Measurements from ENCODE around the gene MFSD6.

MFSD6 gene

DNA sequence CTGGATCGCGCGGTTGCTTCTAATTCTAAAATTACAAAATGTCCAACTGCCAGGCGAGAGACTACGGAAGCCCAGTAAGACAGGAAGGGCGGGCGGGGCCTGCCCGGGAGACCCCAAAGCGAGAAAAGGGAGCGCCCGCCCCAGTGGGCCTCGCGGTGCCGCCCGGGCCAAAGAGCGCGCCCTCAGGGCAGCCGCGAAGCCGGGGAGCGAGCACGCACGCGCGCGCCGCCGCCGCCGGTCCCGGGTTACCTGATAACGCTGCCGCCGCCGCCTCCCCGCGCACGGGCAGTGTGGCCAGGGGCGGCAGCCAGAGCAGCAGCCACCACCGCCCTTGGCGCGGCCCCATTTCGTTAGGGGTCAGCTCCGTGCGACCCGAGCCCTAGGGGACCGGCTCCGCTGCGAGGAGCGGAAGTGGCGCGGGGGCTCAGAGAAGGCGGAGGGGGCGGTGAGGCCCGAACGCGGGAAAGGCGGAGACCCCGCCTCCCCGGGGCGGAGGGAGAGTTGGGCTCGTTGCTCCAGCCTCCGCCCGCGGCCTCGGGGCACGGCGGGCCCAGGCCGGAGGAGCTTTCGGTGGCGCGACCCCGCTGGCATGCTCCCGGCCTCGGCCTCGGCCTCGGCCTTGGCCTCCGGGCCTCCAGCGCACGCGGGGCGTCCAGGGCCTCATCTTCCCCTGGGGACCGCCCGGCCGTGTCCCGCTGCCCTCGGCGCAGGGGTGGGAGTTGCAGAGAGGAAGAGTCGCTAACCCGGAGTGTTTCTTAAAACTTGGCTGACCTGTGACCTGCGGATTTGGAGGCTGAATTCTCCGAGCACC, 126.4 kb downstream of the MFSD6 start, which contains the start of gene NEMP2:
Gene NEMP2, minus strand, starts transcription at position 413 of the 811 bp plus-strand sequence. Its CDS starts 67 bp downstream, at position 346.
- DNase-seq = peak; percentile 56 to 83 (median 73)

GRCh38 chr2:190535121-190535439, 126.9 kb downstream of the MFSD6 start:
- no peak for DNase-seq

DNA sequence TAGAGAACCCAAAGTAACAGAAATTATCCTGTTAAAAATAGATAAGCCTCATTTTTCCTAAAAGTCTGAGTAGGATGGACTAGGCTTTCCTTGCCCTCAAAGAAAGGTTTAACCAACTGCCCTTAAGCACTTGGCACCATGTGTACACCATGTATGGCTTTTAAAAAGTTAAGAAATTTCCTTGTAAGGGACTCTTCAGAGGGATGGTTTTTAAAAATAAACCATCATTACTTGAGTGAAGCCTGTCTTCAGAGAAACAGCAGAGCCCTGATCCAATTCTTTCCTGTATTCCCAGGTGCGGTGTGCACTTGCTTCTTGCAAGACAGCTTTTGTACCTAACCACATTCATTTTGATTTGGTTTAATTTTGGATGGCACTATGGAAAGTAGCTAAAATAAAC, 127.4 kb downstream of the MFSD6 start:
- no peak for DNase-seq

DNA sequence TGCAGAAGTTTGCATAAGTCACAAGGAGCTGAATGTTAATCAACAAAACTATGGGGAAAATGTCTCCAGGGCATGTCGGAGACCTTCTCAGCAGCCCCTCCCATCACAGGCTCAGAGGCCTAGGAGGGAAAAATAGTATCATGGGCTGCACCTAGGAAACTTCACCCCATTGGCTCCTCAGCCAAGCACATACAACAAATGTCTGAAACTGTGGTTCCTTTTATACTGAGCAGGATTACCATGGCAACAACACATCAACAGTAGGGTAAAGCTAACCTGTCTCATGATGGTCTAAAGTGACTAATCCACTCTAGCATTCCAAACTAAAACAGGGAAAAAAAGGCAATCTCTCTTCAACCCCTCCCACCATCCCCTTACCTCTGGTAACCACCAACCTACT, 129.6 kb downstream of the MFSD6 start:
- no peak for DNase-seq

DNA sequence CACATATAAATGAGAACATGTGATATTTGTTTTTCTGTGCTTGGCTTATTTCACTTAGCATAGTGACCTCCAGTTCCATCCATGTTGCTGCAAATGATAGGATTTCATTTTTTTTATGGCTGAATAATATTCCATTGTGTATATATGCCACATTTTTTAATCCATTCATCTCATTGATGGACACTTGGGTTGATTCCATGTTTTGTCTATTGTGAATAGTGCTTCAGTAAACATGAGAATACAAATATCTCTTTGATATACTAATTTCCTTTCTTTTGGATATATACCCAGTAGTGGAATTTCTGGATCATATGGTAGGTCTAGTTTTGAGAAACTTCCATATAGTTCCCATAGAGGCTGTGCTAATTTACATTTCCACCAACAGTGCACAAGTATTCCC, 130.0 kb downstream of the MFSD6 start:
- no peak for DNase-seq

DNA sequence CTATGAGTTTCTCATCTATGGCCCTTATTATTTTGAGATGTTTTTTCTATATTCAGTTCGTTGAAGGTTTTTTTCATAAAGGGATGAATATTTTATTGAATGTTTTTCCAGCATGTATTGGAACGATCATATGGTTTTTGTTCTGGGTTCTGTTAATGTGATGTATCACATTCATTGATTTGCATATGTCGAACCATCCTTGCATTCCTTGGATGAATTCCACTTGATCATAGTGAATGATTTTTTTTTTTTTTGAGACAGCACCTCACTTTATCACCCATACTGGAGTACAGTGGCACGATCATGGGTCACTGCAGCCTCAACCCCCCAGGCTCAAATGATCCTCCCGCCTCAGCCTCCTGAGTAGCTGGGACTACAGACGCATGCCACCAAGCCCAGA, 131.9 kb downstream of the MFSD6 start:
- no peak for DNase-seq

- no peak for DNase-seq
Measured at GRCh38 chr2:190545093-190545492, 136.9 kb downstream of the MFSD6 start.

DNA sequence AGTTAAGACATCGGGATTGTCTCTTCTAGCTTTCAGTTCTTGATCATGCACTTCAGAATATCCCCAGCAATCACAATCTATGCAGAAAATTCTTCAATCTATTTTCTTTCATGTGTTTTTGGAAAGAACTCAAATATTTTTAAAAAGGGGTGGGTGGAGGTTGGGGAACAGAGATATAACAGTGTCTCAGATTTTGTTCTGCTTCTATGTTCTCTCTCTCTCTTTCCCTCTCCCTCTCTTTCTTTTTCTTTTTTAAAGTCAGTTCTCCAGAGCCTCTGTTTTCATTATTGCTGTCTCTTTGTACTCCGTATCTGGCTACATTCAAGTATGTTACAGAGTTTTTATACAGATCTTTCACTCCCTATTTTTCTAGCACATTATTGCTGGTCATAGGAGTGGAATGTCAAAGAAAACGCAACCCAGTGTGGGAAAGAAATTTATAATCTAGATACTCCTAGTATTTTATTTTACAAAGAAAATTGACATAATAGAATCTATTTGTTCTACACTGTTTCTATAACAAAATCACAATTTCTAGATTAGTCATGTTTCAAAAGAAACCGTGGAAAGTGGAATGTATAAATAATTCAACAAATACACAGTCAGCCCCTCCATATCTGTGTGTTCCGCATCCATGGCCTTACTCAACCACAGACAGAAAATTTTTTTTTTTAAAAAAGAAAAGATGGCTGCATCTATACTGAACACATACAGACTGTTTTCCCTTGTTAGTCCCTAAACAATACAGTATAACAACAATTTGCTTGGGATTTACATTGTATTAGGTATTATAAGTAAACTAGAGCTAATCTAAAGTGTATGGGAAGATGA, 137.6 kb downstream of the MFSD6 start:
- DNase-seq = no peak

GRCh38 chr2:190546734-190547133, 138.6 kb downstream of the MFSD6 start:
- no peak for DNase-seq

DNA sequence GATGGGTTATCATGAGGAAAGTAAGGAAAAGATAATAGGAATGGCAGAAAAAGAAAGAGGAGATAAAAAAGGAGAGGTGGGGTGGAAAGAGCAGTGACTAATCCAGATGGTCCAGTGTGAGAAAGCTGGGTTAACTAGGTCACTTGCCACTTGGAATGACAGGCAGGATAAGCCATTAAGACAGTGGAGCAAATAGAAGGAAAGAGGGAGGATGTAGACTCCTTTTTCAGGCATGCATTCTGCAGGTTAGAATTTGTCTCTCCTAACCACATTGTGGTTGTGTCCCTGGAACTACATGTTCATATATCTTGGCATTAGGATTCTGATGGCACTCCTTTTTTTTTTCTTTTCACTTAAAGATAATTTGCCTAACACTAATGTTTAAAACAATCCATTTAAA, 139.7 kb downstream of the MFSD6 start:
- DNase-seq = no peak

DNA sequence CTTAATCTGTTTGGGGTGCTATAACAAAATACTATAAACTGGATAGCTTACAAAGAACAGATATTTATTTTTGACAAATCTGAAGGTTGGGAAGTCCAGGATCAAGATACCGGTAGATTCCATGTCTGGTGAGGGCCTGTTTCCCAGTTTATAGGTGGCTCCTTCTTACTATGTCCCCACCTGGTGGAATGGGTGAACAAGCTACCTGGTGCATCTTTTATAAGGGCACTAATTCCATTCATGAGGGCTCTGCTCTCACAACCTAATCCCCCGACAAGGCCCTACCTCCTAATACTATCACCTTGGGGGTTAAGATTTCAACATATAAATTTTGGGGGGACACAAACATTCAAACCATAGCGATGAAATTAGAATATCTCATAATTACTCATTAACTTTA, 142.0 kb downstream of the MFSD6 start:
- DNase-seq = no peak

All from activated naive CD4-positive, alpha-beta T cell (primary cell).